ENCODE data around the gene S100B. TPM values are rescaled to one million over a fixed set of nuclear protein-coding genes. Genes with fewer than 3 reads are reported as not detected.

S100B gene
- total and polyA plus RNA-seq, 2 donors from 2014 or later = 2.6 to 6.9 TPM

GRCh38 chr21:46557469-46557868 lies 47.4 kb downstream of the S100B start:
- Histone ChIP-seq H3K27me3 (ENCODE audit: control insufficient read depth, insufficient read depth, low read length) (no peaks in the 10 kb centered on the region), H3K9ac (ENCODE audit: low read length in 3 of 3) (no peak overlapping the region), H3K4me1 (ENCODE audit: control insufficient read depth in 2 of 3, insufficient read depth in 2 of 3, low read depth in 1 of 3, low read length in 3 of 3) (peaks cover 0 to 3% (median 0%) of the 10 kb centered on the region in 3 donors), H3K4me3 (ENCODE audit: low read length in 3 of 3) (no peak overlapping the region), H3K27ac (ENCODE audit: low read depth in 2 of 2, low read length in 2 of 2) (no peak overlapping the region), H3K36me3 (ENCODE audit: control insufficient read depth in 2 of 3, insufficient read depth in 3 of 3, low read length in 3 of 3) (peaks cover 2 to 36% (median 16%) of the 10 kb centered on the region in 3 donors), H3K9me3 (ENCODE audit: control insufficient read depth in 2 of 3, insufficient read depth in 1 of 3, low read length in 3 of 3) (no peaks in the 10 kb centered on the region)
- FAIRE-seq (no peak), DNase-seq (no peak)
- no peak for TF ChIP-seq CTCF (IDR thresholded peaks at IDR 0.05; ENCODE audit: borderline replicate concordance, extremely low read depth, insufficient read depth)
- intact Hi-C loops (cut with DNase I) = no loop called here

GRCh38 chr21:46556802-46557201 lies 48.1 kb downstream of the S100B start:
- Histone ChIP-seq H3K4me1 (ENCODE audit: control insufficient read depth in 2 of 3, insufficient read depth in 2 of 3, low read depth in 1 of 3, low read length in 3 of 3) (peaks cover 0 to 3% (median 0%) of the 10 kb centered on the region in 3 donors), H3K27ac (ENCODE audit: low read depth in 2 of 2, low read length in 2 of 2) (no peak overlapping the region), H3K9me3 (ENCODE audit: control insufficient read depth in 2 of 3, insufficient read depth in 1 of 3, low read length in 3 of 3) (no peaks in the 10 kb centered on the region), H3K9ac (ENCODE audit: low read length in 3 of 3) (no peak overlapping the region), H3K27me3 (ENCODE audit: control insufficient read depth, insufficient read depth, low read length) (no peaks in the 10 kb centered on the region), H3K36me3 (ENCODE audit: control insufficient read depth in 2 of 3, insufficient read depth in 3 of 3, low read length in 3 of 3) (peaks cover 2 to 35% (median 13%) of the 10 kb centered on the region in 3 donors), H3K4me3 (ENCODE audit: low read length in 3 of 3) (no peak overlapping the region)
- no peak for TF ChIP-seq CTCF (IDR thresholded peaks at IDR 0.05; ENCODE audit: borderline replicate concordance, extremely low read depth, insufficient read depth)
- FAIRE-seq = no peak
- DNase-seq = no peak
- intact Hi-C loops (cut with DNase I) = no loop called here

DNA sequence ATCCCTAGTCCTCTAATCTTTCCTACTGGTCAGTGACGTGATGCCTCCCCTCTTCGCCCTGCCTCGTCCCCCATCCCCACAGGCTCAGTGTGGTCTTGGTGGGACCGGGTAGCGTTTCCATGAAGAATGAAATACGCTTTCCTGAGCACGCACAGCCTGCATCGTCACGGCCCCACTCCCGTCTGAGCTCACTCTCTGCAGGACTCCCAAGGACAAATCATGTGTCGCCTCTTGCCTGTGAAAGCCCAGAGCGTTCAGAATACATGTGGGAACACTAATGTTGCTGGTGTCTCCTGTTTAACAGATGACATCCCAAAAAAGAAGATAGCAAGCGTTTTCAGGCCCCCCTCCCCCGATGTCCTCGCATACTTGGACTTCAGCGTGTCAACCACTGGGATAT lies 49.2 kb downstream of the S100B start:
- intact Hi-C loops (cut with DNase I) = no loop called here
- Histone ChIP-seq H3K27ac (ENCODE audit: low read depth in 2 of 2, low read length in 2 of 2) (no peak overlapping the region), H3K9ac (ENCODE audit: low read length in 3 of 3) (no peak overlapping the region), H3K4me3 (ENCODE audit: low read length in 3 of 3) (no peak overlapping the region), H3K27me3 (ENCODE audit: control insufficient read depth, insufficient read depth, low read length) (no peaks in the 10 kb centered on the region), H3K4me1 (ENCODE audit: control insufficient read depth in 2 of 3, insufficient read depth in 2 of 3, low read depth in 1 of 3, low read length in 3 of 3) (peaks cover 0 to 3% (median 0%) of the 10 kb centered on the region in 3 donors), H3K9me3 (ENCODE audit: control insufficient read depth in 2 of 3, insufficient read depth in 1 of 3, low read length in 3 of 3) (no peaks in the 10 kb centered on the region), H3K36me3 (ENCODE audit: control insufficient read depth in 2 of 3, insufficient read depth in 3 of 3, low read length in 3 of 3) (peaks cover 2 to 28% (median 8%) of the 10 kb centered on the region in 3 donors)
- FAIRE-seq (no peak), DNase-seq (no peak)
- no peak for TF ChIP-seq CTCF (IDR thresholded peaks at IDR 0.05; ENCODE audit: borderline replicate concordance, extremely low read depth, insufficient read depth)

DNA sequence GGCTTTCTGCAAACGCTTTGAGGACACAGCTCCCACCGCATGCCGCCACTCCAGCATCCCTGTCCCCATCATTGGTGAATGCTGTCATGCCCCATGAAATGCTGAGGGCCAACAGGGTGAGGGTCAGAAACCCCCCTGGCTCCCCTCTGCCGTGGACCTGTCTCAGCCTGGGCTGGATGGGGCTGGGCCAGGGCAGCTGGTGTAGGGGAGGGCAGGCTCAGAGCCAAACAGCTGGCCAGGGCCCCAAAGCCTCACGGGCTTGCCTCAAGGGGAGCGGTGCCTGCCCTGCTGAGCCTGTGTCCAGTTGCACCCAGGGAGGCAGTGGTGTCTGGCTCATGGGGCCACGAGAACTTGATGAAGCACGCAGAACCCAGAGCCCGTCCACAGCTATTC lies 49.7 kb downstream of the S100B start:
- peaks cover 0 to 3% (median 0%) of the 10 kb centered on the region in 3 donors for H3K4me1 ChIP-seq (ENCODE audit: control insufficient read depth in 2 of 3, insufficient read depth in 2 of 3, low read depth in 1 of 3, low read length in 3 of 3)
- peaks cover 2 to 29% (median 10%) of the 10 kb centered on the region in 3 donors for H3K36me3 ChIP-seq (ENCODE audit: control insufficient read depth in 2 of 3, insufficient read depth in 3 of 3, low read length in 3 of 3)
- H3K27ac ChIP-seq (ENCODE audit: low read depth in 2 of 2, low read length in 2 of 2) = no peak overlapping the region
- no peak overlapping the region for H3K9ac ChIP-seq (ENCODE audit: low read length in 3 of 3)
- DNase-seq (no peak), FAIRE-seq (no peak)
- H3K27me3 ChIP-seq (ENCODE audit: control insufficient read depth, insufficient read depth, low read length) = no peaks in the 10 kb centered on the region
- H3K9me3 ChIP-seq (ENCODE audit: control insufficient read depth in 2 of 3, insufficient read depth in 1 of 3, low read length in 3 of 3) = no peaks in the 10 kb centered on the region
- intact Hi-C loops (cut with DNase I) = no loop called here
- no peak for TF ChIP-seq CTCF (IDR thresholded peaks at IDR 0.05; ENCODE audit: borderline replicate concordance, extremely low read depth, insufficient read depth)
- no peak overlapping the region for H3K4me3 ChIP-seq (ENCODE audit: low read length in 3 of 3)

Data from kidney (tissue), 14 donors.